ENCODE results near the gene DNAI2.

DNAI2 gene

DNA sequence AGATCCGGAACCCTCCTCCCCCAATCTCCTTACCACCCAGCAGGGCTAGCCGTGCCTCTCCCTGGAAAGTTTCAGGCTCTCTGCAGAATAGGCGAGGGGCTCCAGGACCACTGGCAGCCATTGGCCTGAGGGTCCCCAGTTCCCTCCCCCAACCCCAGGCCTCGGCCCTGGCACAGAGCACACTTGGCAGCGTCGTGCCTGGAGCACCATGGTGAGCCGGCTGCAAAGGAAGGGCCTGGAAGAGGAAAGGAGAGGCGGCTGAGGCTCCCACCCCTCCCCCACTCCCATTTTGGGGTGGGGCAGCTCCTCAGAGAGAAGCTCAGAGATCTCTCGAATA lies 88.0 kb downstream of the DNAI2 start:
- no peak for DNase-seq (ENCODE audit: insufficient read length, low spot score)
- no peak for FAIRE-seq
- TF ChIP-seq, protein P1, sequence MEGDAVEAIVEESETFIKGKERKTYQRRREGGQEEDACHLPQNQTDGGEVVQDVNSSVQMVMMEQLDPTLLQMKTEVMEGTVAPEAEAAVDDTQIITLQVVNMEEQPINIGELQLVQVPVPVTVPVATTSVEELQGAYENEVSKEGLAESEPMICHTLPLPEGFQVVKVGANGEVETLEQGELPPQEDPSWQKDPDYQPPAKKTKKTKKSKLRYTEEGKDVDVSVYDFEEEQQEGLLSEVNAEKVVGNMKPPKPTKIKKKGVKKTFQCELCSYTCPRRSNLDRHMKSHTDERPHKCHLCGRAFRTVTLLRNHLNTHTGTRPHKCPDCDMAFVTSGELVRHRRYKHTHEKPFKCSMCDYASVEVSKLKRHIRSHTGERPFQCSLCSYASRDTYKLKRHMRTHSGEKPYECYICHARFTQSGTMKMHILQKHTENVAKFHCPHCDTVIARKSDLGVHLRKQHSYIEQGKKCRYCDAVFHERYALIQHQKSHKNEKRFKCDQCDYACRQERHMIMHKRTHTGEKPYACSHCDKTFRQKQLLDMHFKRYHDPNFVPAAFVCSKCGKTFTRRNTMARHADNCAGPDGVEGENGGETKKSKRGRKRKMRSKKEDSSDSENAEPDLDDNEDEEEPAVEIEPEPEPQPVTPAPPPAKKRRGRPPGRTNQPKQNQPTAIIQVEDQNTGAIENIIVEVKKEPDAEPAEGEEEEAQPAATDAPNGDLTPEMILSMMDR (IDR thresholded peaks at IDR 0.05; ENCODE audit: insufficient read depth, missing control alignments): no peak

DNA sequence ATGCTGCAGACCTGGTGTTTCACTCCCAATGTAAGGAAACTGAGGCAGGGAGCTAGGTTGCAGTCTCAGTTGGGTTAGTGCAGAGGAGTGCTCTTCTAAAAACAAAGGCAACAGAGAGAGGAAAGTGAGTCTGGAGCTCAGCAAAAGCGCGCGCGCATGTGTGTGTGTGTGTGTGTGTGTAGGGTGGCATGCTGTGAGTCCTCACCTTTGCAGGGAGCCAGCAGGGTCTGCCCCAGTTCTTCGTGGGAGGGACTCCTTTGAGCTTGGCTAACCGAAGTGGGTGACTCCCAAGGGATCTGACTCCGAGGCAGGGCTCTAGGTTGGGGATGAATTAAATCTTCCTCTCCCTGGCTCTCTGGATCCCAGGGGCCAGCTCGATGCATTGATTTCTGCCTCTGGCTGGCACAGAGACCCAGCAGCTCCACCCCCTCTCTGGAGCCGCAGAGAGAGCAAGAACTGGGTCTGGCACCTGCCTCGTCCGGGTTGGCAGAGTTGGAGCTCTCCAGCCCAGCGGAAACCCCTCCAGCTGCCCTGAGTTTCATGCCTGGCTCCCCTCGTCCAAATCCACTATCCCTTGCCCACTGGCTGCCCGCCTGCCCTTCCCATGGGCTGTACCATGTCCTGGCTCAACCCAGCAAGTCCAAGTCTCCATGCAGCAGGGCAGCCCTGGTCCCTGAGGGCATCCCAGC lies 88.9 kb downstream of the DNAI2 start:
- no peak for FAIRE-seq
- TF ChIP-seq, protein P1 (IDR thresholded peaks at IDR 0.05; ENCODE audit: insufficient read depth, missing control alignments): no peak
- no peak for DNase-seq (ENCODE audit: insufficient read length, low spot score)
